WTC11 (cell line): Measurements from ENCODE around the gene POLR3H. TPM values are rescaled to one million over a fixed set of nuclear protein-coding genes. Genes with fewer than 3 reads are reported as not detected.
A peak's percentile ranks its signal among the peaks of the same experiment; 100 is the strongest.

Experiments
- ATAC-seq: fragments of 200-7000 bp; cut with Tn5 transposase; 2 replicates; pipeline ENCODE4 v1.10.0; 2021; ENCODE audit warnings: mild to moderate bottlenecking, moderate library complexity
- CTCF ChIA-PET: fragments of 300-600 bp; sonication (Branson Sonifier 250); formaldehyde crosslinking; loops from one replicate; lab custom pipeline; 2021; ENCODE audit warnings: antibody characterized with exemption; lab: Charles Lee
- POLR2A ChIA-PET: fragments of 350-600 bp; sonication (Branson Sonifier 250); formaldehyde crosslinking; loops from one replicate; lab custom pipeline; 2021; ENCODE audit warnings: antibody characterized with exemption; lab: Charles Lee
- DNase-seq: peaks from one replicate; pipeline ENCODE4 v3.0.0; 2021; ENCODE audit warnings: low spot score
- H3K27ac Mint-ChIP-seq: 2 replicates; pipeline ENCODE4 v1.8.0; 2021; ENCODE audit warnings: mixed read lengths
- H3K27me3 Mint-ChIP-seq: 2 replicates; pipeline ENCODE4 v1.8.0; 2021; ENCODE audit warnings: low read depth, mild to moderate bottlenecking, moderate library complexity, mixed read lengths
- H3K36me3 Mint-ChIP-seq: 2 replicates; pipeline ENCODE4 v1.8.0; 2021; ENCODE audit warnings: mixed read lengths
- H3K4me1 Mint-ChIP-seq: 2 replicates; pipeline ENCODE4 v1.8.0; 2022; ENCODE audit warnings: mixed read lengths
- H3K4me3 Mint-ChIP-seq: 2 replicates; pipeline ENCODE4 v1.8.0; 2021; ENCODE audit warnings: mild to moderate bottlenecking, moderate library complexity, mixed read lengths
- H3K9me3 Mint-ChIP-seq: 2 replicates; pipeline ENCODE4 v1.8.0; 2021; ENCODE audit warnings: mixed read lengths
- AFF4 ChIP-seq: sonication (generic); formaldehyde crosslinking; IDR thresholded peaks from 2 replicates; pipeline ENCODE4 v1.8.1; 2023; ENCODE audit warnings: mild to moderate bottlenecking, missing genetic modification reagents, borderline replicate concordance
- CBFB ChIP-seq: sonication (generic); formaldehyde crosslinking; IDR thresholded peaks from 2 replicates; pipeline ENCODE4 v1.8.1; 2022; ENCODE audit warnings: mild to moderate bottlenecking, low read depth, missing genetic modification reagents
- CDX4 ChIP-seq: fragments of 250-450 bp; sonication (Bioruptor Pico); IDR thresholded peaks from 2 replicates; pipeline ENCODE4 v1.9.0; 2021; ENCODE audit warnings: moderate library complexity, mild to moderate bottlenecking, inconsistent platforms, borderline replicate concordance
- CREB1 ChIP-seq: sonication (generic); formaldehyde crosslinking; IDR thresholded peaks from 2 replicates; pipeline ENCODE4 v1.8.0; 2023; ENCODE audit warnings: mild to moderate bottlenecking, missing genetic modification reagents
- E2F4 ChIP-seq: sonication (generic); formaldehyde crosslinking; IDR thresholded peaks from 2 replicates; pipeline ENCODE4 v1.8.1; 2022; ENCODE audit warnings: low read depth, mild to moderate bottlenecking, moderate library complexity, missing genetic modification reagents, borderline replicate concordance
- ELF4 ChIP-seq: sonication (generic); formaldehyde crosslinking; IDR thresholded peaks from 2 replicates; pipeline ENCODE4 v1.8.1; 2022; ENCODE audit warnings: low read depth, mild to moderate bottlenecking, moderate library complexity, missing genetic modification reagents
- ESRRA ChIP-seq: sonication (generic); formaldehyde crosslinking; IDR thresholded peaks from 2 replicates; pipeline ENCODE4 v1.8.1; 2022; ENCODE audit warnings: mild to moderate bottlenecking, missing genetic modification reagents, borderline replicate concordance
- GTF2I ChIP-seq: fragments of 250-450 bp; sonication (Bioruptor Pico); conservative IDR thresholded peaks from 2 replicates; pipeline ENCODE4 v1.4.0; 2021; ENCODE audit warnings: mild to moderate bottlenecking
- HMGA2 ChIP-seq: fragments of 250-450 bp; sonication (Bioruptor Pico); IDR thresholded peaks from 2 replicates; pipeline ENCODE4 v1.4.0; 2021; ENCODE audit warnings: mild to moderate bottlenecking, moderate library complexity
- IRF1 ChIP-seq: sonication (generic); formaldehyde crosslinking; IDR thresholded peaks from 2 replicates; pipeline ENCODE4 v1.8.0; 2023; ENCODE audit warnings: missing genetic modification reagents
- IRF2 ChIP-seq: sonication (generic); formaldehyde crosslinking; IDR thresholded peaks from 2 replicates; pipeline ENCODE4 v1.8.0; 2022; ENCODE audit warnings: low read depth, missing genetic modification reagents, borderline replicate concordance
- MLX ChIP-seq: sonication (generic); formaldehyde crosslinking; IDR thresholded peaks from 2 replicates; pipeline ENCODE4 v1.8.1; 2023; ENCODE audit warnings: mild to moderate bottlenecking, missing genetic modification reagents, moderate library complexity
- MYBL2 ChIP-seq: sonication (generic); formaldehyde crosslinking; IDR thresholded peaks from 2 replicates; pipeline ENCODE4 v1.8.1; 2023; ENCODE audit warnings: mild to moderate bottlenecking, moderate library complexity, missing genetic modification reagents
- NFE2L1 ChIP-seq: sonication (generic); formaldehyde crosslinking; IDR thresholded peaks from 2 replicates; pipeline ENCODE4 v1.8.1; 2023; ENCODE audit warnings: missing genetic modification reagents
- NR2C2 ChIP-seq: sonication (generic); formaldehyde crosslinking; IDR thresholded peaks from 2 replicates; pipeline ENCODE4 v1.8.0; 2022; ENCODE audit warnings: mild to moderate bottlenecking, missing genetic modification reagents
- PRRX2 ChIP-seq: fragments of 250-450 bp; sonication (Bioruptor Pico); IDR thresholded peaks from 2 replicates; pipeline ENCODE4 v1.8.0; 2021; ENCODE audit warnings: mild to moderate bottlenecking
- USF2 ChIP-seq: sonication (generic); formaldehyde crosslinking; IDR thresholded peaks from 2 replicates; pipeline ENCODE4 v1.8.1; 2023; ENCODE audit warnings: mild to moderate bottlenecking, missing genetic modification reagents, moderate library complexity
- ZBTB21 ChIP-seq: sonication (generic); formaldehyde crosslinking; IDR thresholded peaks from 2 replicates; pipeline ENCODE4 v1.8.1; 2023; ENCODE audit warnings: mild to moderate bottlenecking, missing genetic modification reagents, borderline replicate concordance
- ZMAT4 ChIP-seq: fragments of 250-450 bp; sonication (Bioruptor Pico); IDR thresholded peaks from 2 replicates; pipeline ENCODE4 v1.9.0; 2021; ENCODE audit warnings: mild to moderate bottlenecking
- ZNF121 ChIP-seq: sonication (generic); formaldehyde crosslinking; IDR thresholded peaks from 2 replicates; pipeline ENCODE4 v1.8.0; 2023; ENCODE audit warnings: missing genetic modification reagents
- ZNF232 ChIP-seq: sonication (generic); formaldehyde crosslinking; IDR thresholded peaks from 2 replicates; pipeline ENCODE4 v1.8.0; 2022; ENCODE audit warnings: mild to moderate bottlenecking, missing genetic modification reagents
- ZNF423 ChIP-seq: fragments of 250-450 bp; sonication (Bioruptor Pico); IDR thresholded peaks from 2 replicates; pipeline ENCODE4 v2.1.2; 2022; ENCODE audit warnings: mild to moderate bottlenecking, moderate library complexity
- total RNA-seq: library from RNA; stranded (reverse); gene quantifications from 3 replicates; pipeline ENCODE4 v1.2.3, GENCODE V29; 2021

POLR3H gene
- total RNA-seq, 1 experiment from 2014 or later: 28.8 TPM

GRCh38 chr22:41562461-41562860 lies 18.2 kb upstream of the POLR3H start (continued):
- TF ChIP-seq MLX (CRISPR knock-in tag): no peak

GRCh38 chr22:41561788-41562187 lies 17.5 kb upstream of the POLR3H start:
- no peaks in the 10 kb centered on the region for H3K27me3 Mint-ChIP-seq
- H3K4me1 Mint-ChIP-seq: peaks cover 43% of the 10 kb centered on the region
- no peak overlapping the region for H3K4me3 Mint-ChIP-seq
- H3K36me3 Mint-ChIP-seq: no peaks in the 10 kb centered on the region
- TF ChIP-seq IRF1 (CRISPR knock-in tag): no peak
- TF ChIP-seq CBFB (CRISPR knock-in tag): no peak
- TF ChIP-seq GTF2I: no peak
- TF ChIP-seq CDX4 (CRISPR knock-in tag): no peak
- no peak for TF ChIP-seq USF2 (CRISPR knock-in tag)
- TF ChIP-seq CREB1 (CRISPR knock-in tag): no peak
- no peak for ATAC-seq
- CTCF ChIA-PET: interaction anchor here (0.6 to 2.8 kb wide), 4 partner anchors 9 to 105 kb away, joined by 4 to 10 read pairs (median 8); no protein-coding TSS in a partner anchor
- POLR2A ChIA-PET: interaction anchor here (0.7 to 1.6 kb wide), 3 partner anchors 18 to 28 kb away, joined by 3 to 7 read pairs (median 4); partner anchors contain the start of genes PMM1 and POLR3H
- no peak overlapping the region for H3K27ac Mint-ChIP-seq
- H3K9me3 Mint-ChIP-seq: no peaks in the 10 kb centered on the region
- no peak for DNase-seq

GRCh38 chr22:41561335-41561734 lies 17.1 kb upstream of the POLR3H start:
- Mint-ChIP-seq H3K27ac (peak overlapping the region; percentile 78; the same call in 1 of the 2 replicates), H3K27me3 (no peaks in the 10 kb centered on the region), H3K9me3 (no peaks in the 10 kb centered on the region), H3K36me3 (no peaks in the 10 kb centered on the region), H3K4me1 (peaks cover 43% of the 10 kb centered on the region), H3K4me3 (peak overlapping the region; percentile 56)
- TF ChIP-seq ZNF232 (CRISPR knock-in tag) (no peak), E2F4 (no peak), USF2 (CRISPR knock-in tag) (no peak), ZMAT4 (CRISPR knock-in tag) (no peak), HMGA2 (CRISPR knock-in tag) (no peak), IRF2 (CRISPR knock-in tag) (no peak), MYBL2 (CRISPR knock-in tag) (no peak), ESRRA (no peak), AFF4 (CRISPR knock-in tag) (no peak), NFE2L1 (CRISPR knock-in tag) (no peak), NR2C2 (CRISPR knock-in tag) (no peak), PRRX2 (CRISPR knock-in tag) (no peak), ZNF423 (no peak), ZNF121 (no peak), ELF4 (no peak), ZBTB21 (CRISPR knock-in tag) (no peak)
- CTCF ChIA-PET: interaction anchor here (0.6 to 2.8 kb wide), 5 partner anchors 9 to 158 kb away, joined by 3 to 10 read pairs (median 4); no protein-coding TSS in a partner anchor
- POLR2A ChIA-PET: interaction anchor here (0.9 to 1.6 kb wide), 2 partner anchors 17 to 28 kb away, joined by 3 to 7 read pairs; partner anchors contain the start of genes PMM1 and POLR3H
- DNase-seq: peak; percentile 39
- ATAC-seq: peak; percentile 15; the same call in 1 of the 2 replicates
